ENCODE data around the gene TNFAIP3.

DNA sequence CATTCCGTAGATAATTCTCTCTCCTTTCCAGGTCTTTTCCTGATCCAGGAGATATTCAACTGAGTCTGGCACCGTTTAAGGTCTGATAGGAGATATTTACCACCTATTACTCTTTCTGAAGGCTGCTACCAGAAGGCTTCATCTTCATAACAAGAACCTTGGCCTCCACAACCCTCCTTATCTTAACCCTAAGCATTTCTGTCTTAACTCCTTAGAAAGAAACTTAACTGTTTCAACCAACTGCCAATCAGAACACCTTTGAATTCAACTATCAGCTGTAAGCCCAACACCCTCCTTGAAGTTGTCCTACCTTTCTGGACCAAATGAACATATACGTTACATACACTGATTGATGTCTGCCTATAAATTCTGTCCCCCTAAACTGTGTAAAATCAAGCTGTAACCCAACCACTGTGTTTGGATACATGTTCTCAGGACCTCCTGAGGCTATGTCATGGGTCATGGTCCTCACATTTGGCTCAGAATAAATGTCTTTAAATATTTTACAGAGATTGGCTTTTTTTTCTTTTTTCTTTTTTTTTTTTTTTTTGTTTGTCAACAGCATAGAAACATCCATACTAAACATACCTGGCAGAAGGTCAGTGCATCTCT, 6.6 kb upstream of the TNFAIP3 start:
- TF ChIP-seq FOSL1 (IDR thresholded peaks at IDR 0.05; ENCODE audit: insufficient read depth, low read depth, low read length) (no peak), POLR2A (IDR thresholded peaks at IDR 0.05; ENCODE audit: control extremely low read depth in 1 of 2, low read depth in 2 of 2, low read length in 2 of 2) (no peak), SP1 (IDR thresholded peaks at IDR 0.05; ENCODE audit: low read depth, low read length) (no peak), EZH2 (IDR thresholded peaks at IDR 0.05; ENCODE audit: low read depth, low read length, severe bottlenecking) (no peak), TBP (IDR thresholded peaks at IDR 0.05; ENCODE audit: low read depth, low read length) (no peak), HDAC2 (IDR thresholded peaks at IDR 0.05; ENCODE audit: borderline replicate concordance in 1 of 2, low read depth in 2 of 2, low read length in 2 of 2) (no peak), SIX5 (IDR thresholded peaks at IDR 0.05; ENCODE audit: low read depth, low read length) (no peak), KDM1A (IDR thresholded peaks at IDR 0.05; ENCODE audit: borderline replicate concordance, low read length) (no peak), EP300 (IDR thresholded peaks at IDR 0.05; ENCODE audit: borderline replicate concordance in 1 of 2, low read depth in 2 of 2, low read length in 2 of 2) (no peak), CREB1 (IDR thresholded peaks at IDR 0.05) (no peak)
- TF ChIP-seq, protein P1, sequence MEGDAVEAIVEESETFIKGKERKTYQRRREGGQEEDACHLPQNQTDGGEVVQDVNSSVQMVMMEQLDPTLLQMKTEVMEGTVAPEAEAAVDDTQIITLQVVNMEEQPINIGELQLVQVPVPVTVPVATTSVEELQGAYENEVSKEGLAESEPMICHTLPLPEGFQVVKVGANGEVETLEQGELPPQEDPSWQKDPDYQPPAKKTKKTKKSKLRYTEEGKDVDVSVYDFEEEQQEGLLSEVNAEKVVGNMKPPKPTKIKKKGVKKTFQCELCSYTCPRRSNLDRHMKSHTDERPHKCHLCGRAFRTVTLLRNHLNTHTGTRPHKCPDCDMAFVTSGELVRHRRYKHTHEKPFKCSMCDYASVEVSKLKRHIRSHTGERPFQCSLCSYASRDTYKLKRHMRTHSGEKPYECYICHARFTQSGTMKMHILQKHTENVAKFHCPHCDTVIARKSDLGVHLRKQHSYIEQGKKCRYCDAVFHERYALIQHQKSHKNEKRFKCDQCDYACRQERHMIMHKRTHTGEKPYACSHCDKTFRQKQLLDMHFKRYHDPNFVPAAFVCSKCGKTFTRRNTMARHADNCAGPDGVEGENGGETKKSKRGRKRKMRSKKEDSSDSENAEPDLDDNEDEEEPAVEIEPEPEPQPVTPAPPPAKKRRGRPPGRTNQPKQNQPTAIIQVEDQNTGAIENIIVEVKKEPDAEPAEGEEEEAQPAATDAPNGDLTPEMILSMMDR (IDR thresholded peaks at IDR 0.05; ENCODE audit: control extremely low read depth in 1 of 3, insufficient read depth in 1 of 3, low read depth in 1 of 3, low read length in 3 of 3) = no peak
- TF ChIP-seq, protein P2, sequence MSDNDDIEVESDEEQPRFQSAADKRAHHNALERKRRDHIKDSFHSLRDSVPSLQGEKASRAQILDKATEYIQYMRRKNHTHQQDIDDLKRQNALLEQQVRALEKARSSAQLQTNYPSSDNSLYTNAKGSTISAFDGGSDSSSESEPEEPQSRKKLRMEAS (IDR thresholded peaks at IDR 0.05) = no peak
- TF ChIP-seq, protein P3, sequence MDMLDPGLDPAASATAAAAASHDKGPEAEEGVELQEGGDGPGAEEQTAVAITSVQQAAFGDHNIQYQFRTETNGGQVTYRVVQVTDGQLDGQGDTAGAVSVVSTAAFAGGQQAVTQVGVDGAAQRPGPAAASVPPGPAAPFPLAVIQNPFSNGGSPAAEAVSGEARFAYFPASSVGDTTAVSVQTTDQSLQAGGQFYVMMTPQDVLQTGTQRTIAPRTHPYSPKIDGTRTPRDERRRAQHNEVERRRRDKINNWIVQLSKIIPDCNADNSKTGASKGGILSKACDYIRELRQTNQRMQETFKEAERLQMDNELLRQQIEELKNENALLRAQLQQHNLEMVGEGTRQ (IDR thresholded peaks at IDR 0.05; ENCODE audit: low read length) = no peak
